ENCODE data around the gene TTLL11.

GRCh38 chr9:121816845-121817450 is 276.2 kb downstream of the TTLL11 start:
- TF ChIP-seq, protein P1, sequence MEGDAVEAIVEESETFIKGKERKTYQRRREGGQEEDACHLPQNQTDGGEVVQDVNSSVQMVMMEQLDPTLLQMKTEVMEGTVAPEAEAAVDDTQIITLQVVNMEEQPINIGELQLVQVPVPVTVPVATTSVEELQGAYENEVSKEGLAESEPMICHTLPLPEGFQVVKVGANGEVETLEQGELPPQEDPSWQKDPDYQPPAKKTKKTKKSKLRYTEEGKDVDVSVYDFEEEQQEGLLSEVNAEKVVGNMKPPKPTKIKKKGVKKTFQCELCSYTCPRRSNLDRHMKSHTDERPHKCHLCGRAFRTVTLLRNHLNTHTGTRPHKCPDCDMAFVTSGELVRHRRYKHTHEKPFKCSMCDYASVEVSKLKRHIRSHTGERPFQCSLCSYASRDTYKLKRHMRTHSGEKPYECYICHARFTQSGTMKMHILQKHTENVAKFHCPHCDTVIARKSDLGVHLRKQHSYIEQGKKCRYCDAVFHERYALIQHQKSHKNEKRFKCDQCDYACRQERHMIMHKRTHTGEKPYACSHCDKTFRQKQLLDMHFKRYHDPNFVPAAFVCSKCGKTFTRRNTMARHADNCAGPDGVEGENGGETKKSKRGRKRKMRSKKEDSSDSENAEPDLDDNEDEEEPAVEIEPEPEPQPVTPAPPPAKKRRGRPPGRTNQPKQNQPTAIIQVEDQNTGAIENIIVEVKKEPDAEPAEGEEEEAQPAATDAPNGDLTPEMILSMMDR (IDR thresholded peaks at IDR 0.05) = no peak
- TF ChIP-seq POLR2A (IDR thresholded peaks at IDR 0.05) = no peak

Data from right lobe of liver (tissue), 4 donors.